GM21619 (cell line): ENCODE data around the gene RNPEP.
A peak's percentile ranks its signal among the peaks of the same experiment; 100 is the strongest.
"Not testable (repeated sequence)": the region's sequence is repeated elsewhere in the genome, so short reads cannot be mapped to it uniquely, and the experiment has no call there.

Experiments used
- ATAC-seq: cut with Tn5 transposase; IDR thresholded peaks from one replicate; pipeline ENCODE4 v1.9.1; 2021; ENCODE audit not compliant: unreplicated experiment

RNPEP gene

GRCh38 chr1:201958348-201958747 lies 24.1 kb upstream of the RNPEP start:
- ATAC-seq = no peak

GRCh38 chr1:201962382-201962781 lies 20.1 kb upstream of the RNPEP start:
- not testable (repeated sequence) for ATAC-seq

GRCh38 chr1:201964261-201964660 lies 18.2 kb upstream of the RNPEP start:
- no peak for ATAC-seq

DNA sequence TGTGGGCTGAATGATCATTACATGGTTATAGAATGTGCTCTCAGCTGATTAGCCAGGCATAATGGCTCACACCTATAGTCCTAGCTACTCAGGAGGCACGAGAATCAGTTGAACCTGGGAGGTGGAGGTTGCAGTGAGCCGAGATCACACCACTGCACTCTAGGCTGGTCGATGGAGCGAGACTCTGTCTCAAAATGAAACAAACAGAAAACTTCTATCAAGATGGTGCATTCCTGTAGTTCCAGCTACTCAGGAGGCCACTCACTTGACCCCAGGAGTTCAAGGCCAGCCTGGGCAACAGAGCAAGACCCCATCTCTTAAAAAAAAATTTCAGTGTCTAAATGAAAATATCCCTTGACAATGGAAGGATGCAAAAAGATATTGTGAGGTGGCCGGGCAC lies 16.3 kb upstream of the RNPEP start:
- no peak for ATAC-seq

DNA sequence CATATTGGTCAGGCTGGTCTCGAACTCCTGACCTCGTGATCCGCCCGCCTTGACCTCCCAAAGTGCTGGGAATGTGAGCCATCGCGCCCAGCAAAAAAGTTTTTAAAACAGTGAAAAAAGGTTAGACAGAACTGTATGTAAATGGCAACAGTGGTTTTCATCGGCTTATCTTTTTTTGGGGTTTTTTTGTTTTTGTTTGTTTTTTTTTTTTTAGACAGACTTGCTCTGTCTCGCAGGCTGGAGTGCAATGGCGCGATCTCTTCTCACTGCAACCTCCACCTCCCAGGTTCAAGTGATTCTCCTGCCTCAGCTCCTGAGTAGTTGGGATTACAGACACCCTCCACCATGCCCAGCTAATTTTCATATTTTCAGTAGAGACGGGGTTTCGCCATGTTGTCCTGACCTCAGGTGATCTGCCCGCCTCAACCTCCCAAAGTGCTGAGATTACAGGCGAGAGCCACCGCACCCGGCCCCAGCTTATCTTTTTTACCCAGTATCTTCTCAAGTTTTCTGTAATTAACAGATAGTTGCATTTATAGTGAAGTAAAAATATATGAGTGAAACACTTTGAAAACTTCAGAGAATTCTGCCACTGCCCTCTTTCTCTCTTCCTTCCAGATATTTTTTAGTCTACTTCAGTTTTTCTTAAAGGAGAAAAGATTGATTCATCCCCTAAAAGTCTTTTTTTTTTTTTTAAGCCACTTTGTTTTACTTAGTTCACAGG lies 14.1 kb upstream of the RNPEP start:
- ATAC-seq = no peak

GRCh38 chr1:201970334-201971159 lies 11.9 kb upstream of the RNPEP start:
- no peak for ATAC-seq

DNA sequence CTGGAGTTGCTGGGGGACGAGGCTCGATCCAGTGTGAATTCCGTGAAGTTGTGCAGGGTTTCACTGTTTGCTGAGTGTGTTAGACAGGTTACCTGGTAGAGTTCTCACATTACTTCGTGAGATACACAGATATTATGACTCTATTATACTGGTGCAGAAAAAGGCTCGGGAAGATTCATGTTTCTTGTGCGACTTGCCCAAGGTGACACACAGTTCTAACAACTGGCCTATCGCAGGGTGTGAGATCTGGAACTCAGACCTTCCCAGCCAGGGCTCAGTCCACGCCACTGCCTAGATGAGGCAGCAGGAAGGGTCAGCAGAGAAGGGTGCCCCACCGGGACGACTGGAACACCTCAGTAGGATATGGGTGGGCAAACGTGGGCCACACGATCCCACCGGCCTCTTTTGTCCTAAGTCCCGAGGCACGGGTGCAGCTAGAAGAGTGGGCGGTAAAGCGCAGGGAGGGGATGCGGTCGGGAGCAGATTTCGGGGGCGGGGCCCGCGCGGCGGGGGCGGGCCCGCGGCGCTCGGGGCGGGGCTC lies 296 bp upstream of the RNPEP start:
- peak; percentile 16 for ATAC-seq

DNA sequence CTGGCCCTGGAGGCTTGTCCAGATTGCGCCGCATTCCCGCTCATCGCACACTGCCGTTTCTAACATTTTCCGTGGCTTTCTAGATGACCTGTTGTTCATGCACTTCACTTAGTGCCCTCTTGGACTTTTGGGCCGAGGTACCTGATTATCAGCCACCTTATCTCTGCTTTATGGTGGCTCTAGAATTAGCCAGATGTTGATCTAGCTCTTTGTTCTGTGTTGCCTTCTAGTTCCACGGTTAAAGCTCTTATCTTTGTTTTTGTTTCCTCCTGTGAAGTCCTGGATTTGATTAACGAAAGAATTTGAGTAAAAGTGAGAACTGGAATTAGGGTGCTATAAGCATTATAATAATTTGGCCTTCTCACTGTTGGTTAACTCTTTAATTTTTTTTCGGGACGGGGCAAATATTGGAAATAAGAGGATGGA lies 945 bp downstream of the RNPEP start:
- no peak for ATAC-seq

DNA sequence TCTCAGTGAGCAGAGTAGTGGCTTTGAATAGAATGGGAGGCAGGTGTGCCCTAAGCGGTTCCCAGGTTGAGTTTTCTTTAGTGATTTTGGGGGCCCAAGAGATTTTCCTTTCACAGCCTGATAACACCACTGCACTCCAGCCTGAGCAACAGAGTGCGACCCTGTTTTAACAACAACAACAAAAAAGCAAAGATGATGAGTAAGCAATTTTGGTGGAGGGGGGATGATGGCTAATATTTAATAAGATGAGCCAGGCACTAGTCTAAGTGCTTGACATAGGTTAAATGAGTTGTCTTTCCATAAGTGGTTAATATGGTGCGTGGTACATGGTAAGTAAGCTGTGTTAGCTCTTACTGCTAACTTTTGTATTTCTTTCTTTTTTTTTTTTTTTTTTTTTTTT lies 2.0 kb downstream of the RNPEP start:
- no peak for ATAC-seq

DNA sequence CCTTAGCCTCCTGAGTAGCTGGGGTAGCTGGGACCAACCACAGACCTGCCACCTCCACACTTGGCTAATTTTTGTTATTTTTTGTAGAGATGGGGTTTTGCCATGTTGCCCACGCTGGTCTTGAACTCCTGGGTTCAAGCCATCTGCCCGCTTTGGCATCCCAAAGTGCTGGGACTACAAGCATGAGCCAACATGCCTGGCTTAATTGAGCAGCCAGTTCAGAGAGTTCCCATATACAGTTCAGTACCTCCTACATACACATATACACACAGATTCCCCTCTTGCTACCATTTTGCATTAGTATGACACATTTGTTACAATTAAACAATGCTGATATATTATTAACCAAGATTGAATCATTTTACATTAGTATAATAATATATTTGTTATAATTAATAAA lies 2.9 kb downstream of the RNPEP start:
- no peak for ATAC-seq

- no peak for ATAC-seq
Measured at GRCh38 chr1:201988601-201989000, 6.2 kb downstream of the RNPEP start.

GRCh38 chr1:201989354-201990128 lies 7.1 kb downstream of the RNPEP start:
- no peak for ATAC-seq

DNA sequence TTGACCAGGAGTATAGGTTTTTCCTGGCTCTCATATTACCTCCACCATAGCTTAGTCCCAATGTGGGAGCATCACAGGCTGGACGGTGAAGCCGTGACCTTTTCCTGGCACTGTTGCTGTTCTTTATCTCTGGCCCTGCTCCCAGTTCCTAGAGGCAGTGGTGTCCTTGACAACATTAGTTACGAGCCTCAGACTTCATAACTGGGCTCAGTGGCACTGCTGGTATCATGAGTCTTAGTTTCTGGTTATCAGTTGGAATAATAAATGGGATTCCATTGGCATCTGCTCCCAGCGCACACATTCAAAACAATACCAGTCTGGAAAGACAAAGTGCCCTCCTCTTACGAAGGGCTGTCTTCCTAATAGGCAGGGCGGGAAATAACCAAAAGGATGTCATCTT lies 8.0 kb downstream of the RNPEP start:
- ATAC-seq = no peak

GRCh38 chr1:201999625-202000238 lies 17.3 kb downstream of the RNPEP start:
- ATAC-seq = no peak

GRCh38 chr1:202002507-202002906 lies 20.1 kb downstream of the RNPEP start:
- no peak for ATAC-seq

GRCh38 chr1:202004711-202005110 lies 22.3 kb downstream of the RNPEP start:
- no peak for ATAC-seq

GRCh38 chr1:202005958-202006357 lies 23.5 kb downstream of the RNPEP start:
- ATAC-seq = no peak

DNA sequence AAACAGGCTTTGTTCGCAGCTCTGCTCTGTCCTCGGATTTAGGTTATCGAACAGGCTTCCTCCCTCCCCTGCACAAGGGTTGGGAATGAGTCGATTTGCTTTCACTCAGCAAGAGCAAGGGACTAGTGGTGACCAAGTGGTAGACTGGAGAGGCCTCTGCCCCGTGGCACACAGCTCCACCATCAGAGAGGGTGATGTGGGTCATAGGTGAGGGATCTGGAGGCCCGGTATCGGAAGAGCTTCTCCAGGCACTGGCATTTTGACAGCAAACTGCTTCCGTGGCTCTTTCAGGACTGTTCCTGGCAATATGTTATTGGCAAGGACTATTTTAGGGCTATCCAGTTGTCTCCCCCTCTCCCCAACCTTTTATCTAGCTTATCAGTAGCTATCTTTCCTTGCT lies 24.9 kb downstream of the RNPEP start:
- ATAC-seq = no peak

DNA sequence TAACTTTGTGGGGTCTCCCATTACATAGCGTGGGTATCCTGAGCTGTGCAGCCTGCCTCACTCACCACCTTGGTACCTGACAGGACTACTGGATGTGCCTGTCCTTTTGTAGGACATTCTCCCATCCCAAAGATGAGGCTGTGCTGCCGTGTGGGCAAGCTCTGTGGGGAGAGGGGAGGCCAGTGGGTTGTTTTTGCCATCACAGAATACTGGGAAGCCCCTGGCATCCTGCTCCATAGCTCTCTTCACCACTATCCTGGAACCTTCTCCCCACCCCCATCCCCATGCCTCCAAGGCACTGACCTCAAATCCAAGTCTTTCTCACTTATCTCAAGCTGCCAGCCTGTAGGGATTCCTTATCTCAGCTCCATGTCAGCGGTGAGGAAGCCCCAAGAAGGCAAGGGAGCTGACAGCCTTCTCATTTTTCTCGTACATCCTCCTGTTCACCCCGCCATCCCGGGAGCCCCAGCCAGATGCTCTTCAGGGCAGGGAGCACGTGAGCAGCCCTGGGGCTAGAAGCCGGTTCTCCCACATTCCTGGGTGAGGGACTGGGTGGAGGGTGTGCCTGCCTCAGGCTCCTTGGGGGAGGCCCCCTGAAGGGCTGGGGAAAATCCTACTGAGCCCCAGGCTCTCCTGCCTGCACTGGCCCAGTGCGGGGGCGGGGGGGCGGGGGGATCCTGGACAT lies 25.5 kb downstream of the RNPEP start:
- no peak for ATAC-seq
